HG03039 (cell line): Measurements from ENCODE around the gene ATF6.
"Not testable (repeated sequence)": the region's sequence is repeated elsewhere in the genome, so short reads cannot be mapped to it uniquely, and the experiment has no call there.

Experiments used
- ATAC-seq: cut with Tn5 transposase; IDR thresholded peaks from one replicate; pipeline ENCODE4 v1.9.1; 2021; ENCODE audit warnings: mild to moderate bottlenecking, moderate library complexity; ENCODE audit not compliant: unreplicated experiment

The ATF6 gene

GRCh38 chr1:161766102-161766981 is at the start of gene ATF6:
TSS of gene ATF6 (plus strand) at chr1:161766320. CDS start at chr1:161766361, 41 bp downstream.
- ATAC-seq, result peak; percentile 50

- ATAC-seq, result no peak
These were observed 47.4 kb upstream of the ATF6 start for GRCh38 chr1:161718559-161719324.

GRCh38 chr1:161719325-161719611 is 46.9 kb upstream of the ATF6 start:
- no peak for ATAC-seq

GRCh38 chr1:161720422-161720821 is 45.7 kb upstream of the ATF6 start:
- ATAC-seq, result no peak

- ATAC-seq, result no peak
These were observed 45.0 kb upstream of the ATF6 start, which contains the start of gene FCRLB for GRCh38 chr1:161720956-161721737. TSS of gene FCRLB (plus strand) at chr1:161721544. CDS start at chr1:161722673, 1,129 bp downstream.

GRCh38 chr1:161721738-161722343 is 44.3 kb upstream of the ATF6 start:
- ATAC-seq, result no peak

GRCh38 chr1:161722406-161722805 is 43.7 kb upstream of the ATF6 start:
- ATAC-seq, result no peak

GRCh38 chr1:161723459-161724141 is 42.5 kb upstream of the ATF6 start:
- ATAC-seq, result no peak

- not testable (repeated sequence) for ATAC-seq
These were observed 40.7 kb upstream of the ATF6 start for GRCh38 chr1:161725258-161725907.

- ATAC-seq, result peak; percentile 10
These were observed 40.1 kb upstream of the ATF6 start for GRCh38 chr1:161725908-161726472.

GRCh38 chr1:161726473-161727255 is 39.5 kb upstream of the ATF6 start:
- peak; percentile 49 for ATAC-seq

- peak; percentile 8 for ATAC-seq
These were observed 38.7 kb upstream of the ATF6 start for GRCh38 chr1:161727256-161727924.

- no peak for ATAC-seq
These were observed 37.5 kb upstream of the ATF6 start for GRCh38 chr1:161728376-161729226.

- ATAC-seq, result no peak
These were observed 36.0 kb upstream of the ATF6 start for GRCh38 chr1:161730050-161730564.

- no peak for ATAC-seq
These were observed 34.9 kb upstream of the ATF6 start for GRCh38 chr1:161731241-161731640.

- ATAC-seq, result no peak
These were observed 34.0 kb upstream of the ATF6 start for GRCh38 chr1:161731981-161732718.
